GM21526 (cell line): ENCODE results near the gene MAP7.

Experiments
- ATAC-seq: cut with Tn5 transposase; IDR thresholded peaks from one replicate; pipeline ENCODE4 v1.9.1; 2021; ENCODE audit warnings: moderate library complexity; ENCODE audit not compliant: unreplicated experiment, low FRiP score

MAP7 gene

GRCh38 chr6:136350914-136351313 lies 199.3 kb downstream of the MAP7 start:
- no peak for ATAC-seq

- no peak for ATAC-seq
Observed at GRCh38 chr6:136347847-136348246, 202.4 kb downstream of the MAP7 start.

- no peak for ATAC-seq
Observed at GRCh38 chr6:136345145-136345544, 205.1 kb downstream of the MAP7 start.

GRCh38 chr6:136344420-136344819 lies 205.8 kb downstream of the MAP7 start:
- ATAC-seq: no peak

GRCh38 chr6:136343700-136344099 lies 206.5 kb downstream of the MAP7 start:
- no peak for ATAC-seq

GRCh38 chr6:136343275-136343674 lies 206.9 kb downstream of the MAP7 start:
- no peak for ATAC-seq

- ATAC-seq: no peak
Observed at GRCh38 chr6:136341967-136342366, 208.3 kb downstream of the MAP7 start.

- ATAC-seq: no peak
Observed at GRCh38 chr6:136341367-136341766, 208.9 kb downstream of the MAP7 start.

GRCh38 chr6:136338486-136338885 lies 211.7 kb downstream of the MAP7 start:
- no peak for ATAC-seq

- no peak for ATAC-seq
Observed at GRCh38 chr6:136337606-136338005, 212.6 kb downstream of the MAP7 start.

- no peak for ATAC-seq
Observed at GRCh38 chr6:136337121-136337520, 213.1 kb downstream of the MAP7 start.

GRCh38 chr6:136335736-136336363 lies 214.4 kb downstream of the MAP7 start:
- ATAC-seq: no peak

GRCh38 chr6:136334853-136335252 lies 215.4 kb downstream of the MAP7 start:
- ATAC-seq: no peak

- no peak for ATAC-seq
Observed at GRCh38 chr6:136334465-136334846, 215.8 kb downstream of the MAP7 start.

GRCh38 chr6:136333824-136334464 lies 216.3 kb downstream of the MAP7 start:
- ATAC-seq: no peak

- ATAC-seq: no peak
Observed at GRCh38 chr6:136331461-136331860, 218.8 kb downstream of the MAP7 start.

GRCh38 chr6:136330634-136331033 lies 219.6 kb downstream of the MAP7 start:
- no peak for ATAC-seq

- ATAC-seq: no peak
Observed at GRCh38 chr6:136326038-136326553, 224.1 kb downstream of the MAP7 start.

- ATAC-seq: no peak
Observed at GRCh38 chr6:136324686-136325380, 225.4 kb downstream of the MAP7 start.

GRCh38 chr6:136323431-136324112 lies 226.7 kb downstream of the MAP7 start:
- ATAC-seq: no peak

GRCh38 chr6:136319732-136320131 lies 230.5 kb downstream of the MAP7 start:
- no peak for ATAC-seq
